Central memory CD4-positive, alpha-beta T cell (primary cell): ENCODE data around the gene OSGEP.

ENCODE experiments used
- DNase-seq: peaks from one replicate; pipeline ENCODE4 v3.0.0; 2022

Gene OSGEP

DNA sequence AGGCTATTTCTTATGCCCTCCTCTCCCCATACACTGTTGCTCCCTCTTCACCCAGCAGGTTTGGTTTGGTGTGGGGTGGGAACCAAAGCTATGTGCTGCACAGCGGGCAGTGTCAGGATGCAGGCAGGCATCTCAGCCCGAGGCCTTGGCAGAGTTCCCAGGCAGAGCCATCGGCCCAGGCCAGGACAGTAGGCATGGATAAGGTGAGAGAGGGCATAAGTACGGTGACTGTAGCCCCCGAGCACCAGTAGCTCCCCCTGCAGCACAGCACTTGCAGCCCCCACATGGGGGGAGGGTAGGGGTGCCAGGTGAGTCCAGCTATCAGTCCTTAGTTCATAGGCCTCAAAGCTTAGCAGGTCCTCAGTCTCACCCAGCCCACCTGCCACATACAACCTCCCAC, 25.8 kb downstream of the OSGEP start:
- no peak for DNase-seq

- no peak for DNase-seq
Observed at GRCh38 chr14:20428010-20428365, 26.6 kb downstream of the OSGEP start.

DNA sequence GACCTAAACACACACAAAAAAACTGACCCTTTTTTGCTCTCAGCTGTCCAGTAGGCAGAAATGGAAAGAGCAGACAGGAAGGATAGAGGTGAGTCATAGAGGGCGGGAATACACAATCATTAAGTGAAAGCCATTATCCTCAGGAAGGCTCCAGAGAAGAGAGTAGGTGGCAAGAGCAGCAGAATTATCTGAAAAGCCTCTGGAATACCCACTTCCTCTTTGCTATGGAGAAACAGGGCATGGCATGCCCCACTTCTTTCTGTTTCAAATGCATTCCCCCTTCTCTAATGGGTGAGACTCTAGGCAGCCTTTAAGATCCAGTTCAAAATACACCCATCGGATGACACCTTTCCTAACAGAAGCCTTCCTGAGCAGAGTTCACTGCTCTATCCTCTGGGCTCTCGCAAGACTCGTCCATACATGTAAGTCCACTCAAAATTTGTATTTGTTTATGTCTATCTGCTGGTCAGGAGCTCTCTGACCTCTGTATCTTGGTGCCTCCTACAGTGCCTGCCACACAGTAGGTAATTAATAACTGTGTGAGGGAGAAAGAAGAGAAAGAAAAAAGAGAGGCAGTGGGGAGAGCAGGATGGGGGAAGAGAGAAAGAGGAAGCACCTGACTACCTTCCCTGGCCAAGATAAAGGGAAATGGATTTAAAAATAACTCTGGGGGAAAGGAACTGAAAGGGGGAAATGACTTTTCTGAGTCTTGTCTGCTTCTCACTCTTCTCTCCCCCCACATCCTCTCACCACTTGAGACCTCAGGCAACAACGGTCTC, 27.2 kb downstream of the OSGEP start:
- no peak for DNase-seq

- DNase-seq: no peak
Observed at GRCh38 chr14:20424851-20425250, 29.8 kb downstream of the OSGEP start.

DNA sequence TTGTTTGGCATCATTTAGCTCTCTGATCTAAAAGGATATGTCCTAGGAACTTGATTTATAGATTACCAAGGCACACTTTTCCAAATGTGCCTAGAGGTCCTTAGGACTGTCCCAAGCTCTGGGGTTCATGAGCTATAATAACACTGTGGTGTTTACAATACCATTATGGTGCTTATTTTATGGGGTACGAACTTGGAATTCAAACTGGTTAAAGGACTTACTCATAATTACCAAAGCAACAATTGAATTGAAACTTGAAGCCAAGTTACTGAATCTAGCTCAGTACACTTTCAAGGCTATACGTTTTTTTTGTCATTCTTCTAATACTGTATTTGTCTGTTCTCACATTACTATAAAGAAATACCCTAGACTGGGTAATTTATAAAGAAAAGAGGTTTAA, 31.7 kb downstream of the OSGEP start:
- DNase-seq: no peak

DNA sequence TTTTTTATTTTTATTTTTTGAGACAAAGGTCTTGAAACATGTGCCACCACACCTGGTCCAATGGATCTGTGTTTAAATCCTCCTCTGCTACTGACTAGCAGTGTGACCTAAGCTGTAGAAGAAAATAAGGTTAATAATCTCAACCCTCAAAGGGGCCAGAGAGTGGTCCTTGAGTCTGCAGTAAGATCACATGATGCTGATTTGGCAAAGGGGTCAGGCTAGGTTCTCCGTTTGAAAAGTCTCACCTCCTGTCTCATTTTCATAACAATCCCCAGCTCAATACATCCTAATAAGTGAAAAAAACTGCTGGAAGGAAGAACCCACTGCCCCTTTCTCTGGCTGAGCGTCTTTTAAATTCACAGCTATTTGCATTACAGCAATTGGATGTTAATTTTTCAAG, 33.3 kb downstream of the OSGEP start:
- no peak for DNase-seq

DNA sequence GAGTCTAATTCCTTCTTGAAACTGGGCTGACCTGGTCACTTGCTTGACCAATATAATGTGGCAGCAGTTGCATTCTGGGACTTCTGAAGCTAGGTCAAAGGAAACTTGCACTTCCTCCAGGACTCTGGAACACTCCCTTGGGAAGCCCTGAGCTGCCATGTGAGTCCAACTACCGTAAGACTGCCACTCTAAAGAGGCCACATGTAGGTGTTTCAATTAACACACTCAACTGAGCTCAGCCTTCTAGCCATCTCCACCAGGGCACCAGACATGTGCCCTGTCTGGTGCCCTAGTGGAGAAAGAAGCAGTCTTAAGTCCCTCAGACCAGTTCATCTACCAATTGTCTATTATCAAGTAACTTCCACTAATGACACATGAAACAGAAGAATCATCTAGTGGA, 35.2 kb downstream of the OSGEP start:
- no peak for DNase-seq

DNA sequence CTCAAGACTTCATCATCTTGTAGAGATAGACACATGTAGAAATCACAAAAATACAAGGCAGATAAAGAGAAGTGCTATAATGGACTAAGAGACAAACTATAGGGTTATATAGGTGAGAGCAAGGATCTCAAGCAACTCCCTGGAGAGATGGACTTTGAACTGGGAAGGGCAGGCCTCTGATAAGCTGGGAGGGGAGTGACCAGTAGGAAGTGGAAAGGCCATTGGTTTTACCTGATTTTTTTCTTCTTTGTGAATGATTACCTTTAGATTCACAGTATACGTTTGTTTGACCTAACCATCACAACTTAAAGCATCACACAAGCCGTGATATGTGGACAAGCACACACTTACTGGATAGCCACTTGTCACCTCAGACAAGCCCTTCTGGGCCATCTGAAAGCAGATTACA, 36.1 kb downstream of the OSGEP start:
- DNase-seq: no peak

- DNase-seq: no peak
Observed at GRCh38 chr14:20417250-20418186, 37.1 kb downstream of the OSGEP start.

DNA sequence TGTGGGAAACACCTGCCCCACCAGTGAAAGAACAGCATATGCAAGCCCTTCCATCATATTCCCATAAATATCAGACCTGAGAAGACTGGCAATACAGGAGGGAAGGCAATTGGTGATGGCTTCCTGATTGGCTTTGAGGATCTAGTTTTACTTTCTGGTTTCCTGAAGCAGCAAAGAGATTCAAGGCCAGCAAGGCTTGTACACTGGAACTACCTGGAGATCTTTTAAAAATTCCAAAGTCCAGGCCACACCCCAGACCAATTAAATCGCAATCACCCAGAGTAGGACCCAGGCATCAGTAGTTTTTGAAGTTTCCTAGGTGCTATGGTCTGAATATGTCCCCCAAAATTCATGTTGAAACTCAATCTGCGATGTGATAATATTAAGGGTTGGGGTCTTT, 38.4 kb downstream of the OSGEP start:
- DNase-seq: no peak

GRCh38 chr14:20415782-20416206, 38.8 kb downstream of the OSGEP start:
- peak; percentile 49 for DNase-seq

GRCh38 chr14:20413744-20414082, 40.9 kb downstream of the OSGEP start:
- peak; percentile 26 for DNase-seq

DNA sequence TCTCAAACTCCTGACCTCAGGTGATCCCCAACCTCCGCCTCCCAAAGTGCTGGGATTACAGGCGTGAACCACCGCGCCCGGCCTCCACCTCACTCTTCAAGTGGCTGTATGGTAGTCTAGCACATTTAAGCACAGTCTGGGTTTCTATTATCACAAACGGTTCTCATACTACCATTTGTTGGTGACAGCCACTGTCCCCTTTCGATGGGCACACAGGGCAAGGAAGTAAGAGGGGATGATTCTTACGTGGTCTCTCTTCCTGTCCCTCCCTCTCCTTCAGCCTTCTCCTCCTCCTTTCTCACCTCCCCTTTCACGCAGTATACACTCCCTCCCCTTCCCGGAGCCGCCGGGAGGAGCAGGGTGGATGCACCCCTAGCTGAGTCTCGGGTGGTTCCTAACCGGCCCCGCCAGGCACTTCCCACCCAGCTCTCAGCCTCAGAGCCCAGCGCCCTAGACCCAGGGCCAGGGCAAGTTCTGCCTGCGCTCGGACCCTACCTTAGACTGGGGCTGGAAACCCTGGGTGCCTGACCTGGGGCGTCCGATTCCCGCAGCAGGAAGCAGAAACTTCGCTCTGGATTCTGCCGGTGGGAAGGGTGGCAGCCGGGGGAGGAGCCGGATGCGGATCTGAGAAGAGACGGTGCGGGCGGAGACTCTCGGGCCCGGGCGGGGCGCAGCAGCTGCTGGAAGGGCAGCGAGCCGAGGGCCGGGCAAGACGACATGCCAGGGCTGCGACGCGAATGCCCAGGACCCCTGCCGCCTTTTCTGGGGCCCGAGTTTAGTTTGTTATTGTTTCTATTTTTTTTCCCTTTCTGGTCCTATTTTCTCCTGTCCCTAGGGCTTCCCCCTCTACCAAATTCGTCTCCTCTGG, 41.5 kb downstream of the OSGEP start, which contains the start of gene TEP1:
Gene TEP1 (minus strand): TSS at position 626 of the 868 bp plus-strand sequence. CDS start 5,062 bp downstream, outside the sequence.
- peak; percentile 62 for DNase-seq

- peak; percentile 27 for DNase-seq
Observed at GRCh38 chr14:20412411-20412810, 42.2 kb downstream of the OSGEP start.

DNA sequence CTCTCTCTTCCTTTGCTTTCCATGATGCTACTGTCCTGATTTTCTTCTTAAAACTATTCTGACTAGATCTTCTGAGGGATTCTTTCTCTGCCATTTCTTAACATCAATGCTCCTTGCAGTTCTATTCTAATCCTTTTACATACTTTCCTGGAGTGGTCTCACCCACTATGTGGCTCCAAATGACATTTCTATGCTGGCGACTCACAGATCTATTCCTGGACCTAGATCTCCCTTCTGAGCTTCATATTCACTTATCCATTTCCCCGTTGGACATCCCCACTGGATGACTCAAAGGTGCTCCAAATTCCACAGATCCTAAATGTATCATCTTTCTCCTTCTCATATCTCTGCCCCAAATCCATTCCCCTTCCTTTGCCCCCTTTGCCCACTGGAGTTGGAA, 45.4 kb downstream of the OSGEP start:
- DNase-seq: no peak

GRCh38 chr14:20403521-20403920, 51.1 kb downstream of the OSGEP start:
- DNase-seq: no peak

- DNase-seq: no peak
Observed at GRCh38 chr14:20400965-20401593, 53.5 kb downstream of the OSGEP start.

DNA sequence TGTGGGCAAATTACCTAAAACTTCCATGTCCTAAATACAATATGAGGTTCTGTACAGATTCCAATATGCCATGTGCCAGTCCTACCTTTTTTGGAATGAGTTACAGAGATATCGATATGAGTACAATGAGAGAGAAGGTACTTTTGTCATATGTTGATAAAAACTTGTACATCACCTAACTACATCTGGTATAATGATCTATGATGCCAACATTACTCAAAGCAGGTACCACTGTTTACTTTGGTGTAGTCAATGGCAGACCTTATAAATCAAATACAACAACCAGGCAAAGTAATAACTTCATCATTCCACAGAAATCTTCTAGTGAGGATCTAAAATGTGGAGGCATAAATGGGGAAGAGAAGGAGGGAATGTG, 54.0 kb downstream of the OSGEP start:
- no peak for DNase-seq

DNA sequence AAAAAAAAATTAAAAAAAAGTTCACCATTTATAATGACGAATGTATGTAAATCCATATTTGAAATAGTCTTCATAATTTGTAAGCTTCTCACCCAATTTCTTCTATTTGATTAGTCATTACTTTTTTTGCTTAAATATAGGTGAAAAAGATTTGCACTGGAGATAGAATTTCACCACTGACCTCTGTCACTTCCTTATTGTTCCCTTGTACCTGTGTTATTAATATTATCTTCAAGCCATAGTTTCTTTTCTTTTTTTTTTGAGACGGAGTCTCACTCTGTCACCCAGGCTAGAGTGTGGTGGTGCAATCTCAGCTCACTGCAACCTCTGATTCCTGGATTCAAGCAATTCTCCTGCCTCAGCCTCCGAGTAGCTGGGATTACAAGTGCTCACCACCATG, 57.1 kb downstream of the OSGEP start:
- DNase-seq: no peak
